CD14-positive monocyte (primary cell): Measurements from ENCODE around the gene MAPRE3. TPM values are rescaled to one million over a fixed set of nuclear protein-coding genes. Genes with fewer than 3 reads are reported as not detected.
A peak's percentile ranks its signal among the peaks of the same experiment; 100 is the strongest.

Experiments
- DNase-seq, 3 donors: peaks; one replicate each; pipeline ENCODE4 v3.0.0-alpha.2; 2011 to 2022
- H2AFZ ChIP-seq: 2 replicates; pipeline ENCODE4 v1.6.0; 2012; ENCODE audit warnings: mild to moderate bottlenecking, low read depth, low read length, inconsistent platforms; ENCODE audit not compliant: insufficient read depth, poor library complexity, severe bottlenecking
- H3K27ac ChIP-seq, 2 donors: 1 replicate in 1 of 2; 2 replicates in 1 of 2; pipeline ENCODE4 v1.5.1; 2012 to 2013; ENCODE audit warnings: low read length in 2 of 2, control low read depth in 1 of 2, inconsistent platforms in 1 of 2, low read depth in 1 of 2, mild to moderate bottlenecking in 1 of 2
- H3K27me3 ChIP-seq, 2 donors: one replicate each; pipeline versions ENCODE4 v1.6.0 to v1.6.1; 2011 to 2013; ENCODE audit warnings: low read length in 2 of 2; ENCODE audit not compliant: control insufficient read depth in 2 of 2, insufficient read depth in 2 of 2
- H3K36me3 ChIP-seq, 2 donors: replicated peaks in 1 of 2; 1 replicate in 1 of 2; 2 replicates in 1 of 2; pipeline versions ENCODE4 v1.5.1 to v1.6.1; 2012 to 2013; ENCODE audit warnings: low read length in 2 of 2, control low read depth in 1 of 2, inconsistent platforms in 1 of 2, mild to moderate bottlenecking in 1 of 2; ENCODE audit not compliant: insufficient read depth in 2 of 2, control insufficient read depth in 1 of 2
- H3K4me1 ChIP-seq, 2 donors: 1 replicate in 1 of 2; 2 replicates in 1 of 2; pipeline versions ENCODE4 v1.5.1 to v1.6.1; 2012 to 2013; ENCODE audit warnings: low read length in 2 of 2, control low read depth in 1 of 2, inconsistent platforms in 1 of 2, mild to moderate bottlenecking in 1 of 2, moderate library complexity in 1 of 2; ENCODE audit not compliant: insufficient read depth in 2 of 2, control insufficient read depth in 1 of 2
- H3K4me2 ChIP-seq: replicated peaks from 2 replicates; pipeline ENCODE3; 2012; ENCODE audit warnings: low read length, moderate library complexity, mild to moderate bottlenecking; ENCODE audit not compliant: poor library complexity, severe bottlenecking; ENCODE audit errors: extremely low read depth
- H3K4me3 ChIP-seq, 3 experiments: fragments of 200-600 bp in 1 of 3; sonication (generic) in 1 of 3; replicated peaks in 1 of 3; 1 replicate in 2 of 3; 2 replicates in 1 of 3; pipeline ENCODE4 v1.5.1; 2011 to 2013; ENCODE audit warnings: low read length in 3 of 3, mild to moderate bottlenecking in 3 of 3, control low read depth in 2 of 3, low read depth in 2 of 3, inconsistent platforms in 1 of 3, moderate library complexity in 1 of 3
- H3K79me2 ChIP-seq: 2 replicates; pipeline ENCODE4 v1.6.0; 2012; ENCODE audit warnings: mild to moderate bottlenecking, control low read depth, inconsistent platforms, low read length, moderate library complexity; ENCODE audit not compliant: insufficient read depth
- H3K9ac ChIP-seq: 2 replicates; pipeline ENCODE4 v1.6.0; 2017; ENCODE audit warnings: low read length, mild to moderate bottlenecking; ENCODE audit not compliant: insufficient read depth, poor library complexity, severe bottlenecking
- H3K9me3 ChIP-seq, 2 donors: replicated peaks in 1 of 2; 1 replicate in 1 of 2; 2 replicates in 1 of 2; pipeline versions ENCODE4 v1.5.1 to v1.6.1; 2012 to 2013; ENCODE audit warnings: low read length in 2 of 2, control low read depth in 1 of 2; ENCODE audit not compliant: control insufficient read depth in 1 of 2, insufficient read depth in 1 of 2
- H4K20me1 ChIP-seq: 2 replicates; pipeline ENCODE4 v1.6.0; 2012; ENCODE audit warnings: mild to moderate bottlenecking, low read length, control low read depth, moderate library complexity; ENCODE audit not compliant: insufficient read depth
- H3K27ac Mint-ChIP-seq, 7 donors: one replicate each; pipeline ENCODE4 v1.8.0; 2020; ENCODE audit warnings: mild to moderate bottlenecking in 7 of 7, mixed read lengths in 7 of 7, moderate library complexity in 6 of 7, inconsistent platforms in 2 of 7
- H3K27me3 Mint-ChIP-seq, 3 donors: one replicate each; pipeline ENCODE4 v1.8.0; 2021 to 2022; ENCODE audit warnings: low read depth in 3 of 3, mild to moderate bottlenecking in 3 of 3, mixed read lengths in 3 of 3, moderate library complexity in 3 of 3, inconsistent platforms in 1 of 3
- H3K36me3 Mint-ChIP-seq, 2 donors: one replicate each; pipeline ENCODE4 v1.8.0; 2020; ENCODE audit warnings: mixed read lengths in 2 of 2, inconsistent platforms in 1 of 2, mild to moderate bottlenecking in 1 of 2
- H3K4me1 Mint-ChIP-seq: one replicate; pipeline ENCODE4 v1.8.0; 2020; ENCODE audit warnings: mild to moderate bottlenecking, mixed read lengths
- H3K4me3 Mint-ChIP-seq, 2 donors: one replicate each; pipeline ENCODE4 v1.8.0; 2020; ENCODE audit warnings: mild to moderate bottlenecking in 2 of 2, mixed read lengths in 2 of 2, moderate library complexity in 1 of 2
- H3K9me3 Mint-ChIP-seq, 7 donors: one replicate each; pipeline ENCODE4 v1.8.0; 2020 to 2022; ENCODE audit warnings: mixed read lengths in 7 of 7, mild to moderate bottlenecking in 6 of 7, moderate library complexity in 6 of 7, inconsistent platforms in 2 of 7
- CTCF ChIP-seq: fragments of 200-600 bp; IDR thresholded peaks from one replicate; pipeline ENCODE4 v1.8.0; 2022; ENCODE audit warnings: antibody characterized with exemption, mild to moderate bottlenecking
- whole genome bisulfite sequencing: methylation state at CpG from one replicate; pipeline ENCODE4 v1.1.5; 2013; ENCODE audit warnings: missing lambda C conversion rate; ENCODE audit not compliant: insufficient coverage; 5-methylcytosine and 5-hydroxymethylcytosine counted together
- intact Hi-C, 2 donors: fragments of 100-400 bp; cut with micrococcal nuclease; formaldehyde crosslinking; loops; one replicate each; pipeline versions ENCODE4 v1.15.0 to v1.15.1; 2023
- polyA plus RNA-seq, 3 donors: library from polyadenylated mRNA; depleted of rRNA in 1 of 3; unstranded in 2 of 3; stranded (reverse) in 1 of 3; fragments of 300-500 nt in 2 of 3; fragments of >200 nt in 1 of 3; fragmentation: Illumina TruSeq in 2 of 3; gene quantifications; 1 replicate in 2 of 3; 2 replicates in 1 of 3; pipeline ENCODE4 v1.2.3, GENCODE V29; 2012 to 2021

MAPRE3 gene
- polyA plus RNA-seq, 3 donors: 2.4 to 14.4 (median 3.5) TPM

- H3K4me1 Mint-ChIP-seq: peaks cover 2% of the 10 kb centered on the region
- TF ChIP-seq CTCF: no peak
- H3K27me3 ChIP-seq: no peaks in the 10 kb centered on the region
- H3K9me3 ChIP-seq: no peaks in the 10 kb centered on the region
- no peak overlapping the region for H3K9ac ChIP-seq
- intact Hi-C loops: no loop called here
- H3K4me2 ChIP-seq: no peak overlapping the region
- H3K27ac Mint-ChIP-seq: peak overlapping the region in 1 of 7 donors; percentile 15
- H3K9me3 Mint-ChIP-seq: no peaks in the 10 kb centered on the region
- no peaks in the 10 kb centered on the region for H3K27me3 Mint-ChIP-seq
- peaks cover 74 to 84% of the 10 kb centered on the region in 2 donors for H3K36me3 ChIP-seq
- DNase-seq: no peak
- 92% methylated on average over 2 of the region's 7 CpGs for WGBS
- peaks cover 10% of the 10 kb centered on the region for H3K79me2 ChIP-seq
- peaks cover 8% of the 10 kb centered on the region for H4K20me1 ChIP-seq
- H3K36me3 Mint-ChIP-seq: peaks cover 76 to 82% of the 10 kb centered on the region in 2 donors
- H2AFZ ChIP-seq: no peak overlapping the region
- no peak overlapping the region for H3K27ac ChIP-seq
- no peak overlapping the region for H3K4me3 ChIP-seq
- H3K4me3 Mint-ChIP-seq: no peak overlapping the region
- H3K4me1 ChIP-seq: no peaks in the 10 kb centered on the region
These were observed 69.4 kb downstream of the MAPRE3 start for GRCh38 chr2:27039871-27040270.

- H3K9me3 Mint-ChIP-seq: no peaks in the 10 kb centered on the region
These were observed 69.8 kb downstream of the MAPRE3 start for GRCh38 chr2:27040282-27040681.

More at GRCh38 chr2:27040282-27040681, 69.8 kb downstream of the MAPRE3 start:
- no peak for TF ChIP-seq CTCF
- peaks cover 70 to 80% of the 10 kb centered on the region in 2 donors for H3K36me3 ChIP-seq
- no peaks in the 10 kb centered on the region for H3K4me1 Mint-ChIP-seq
- peaks cover 72 to 78% of the 10 kb centered on the region in 2 donors for H3K36me3 Mint-ChIP-seq
- H4K20me1 ChIP-seq: peaks cover 8% of the 10 kb centered on the region
- intact Hi-C loops: no loop called here
- no peaks in the 10 kb centered on the region for H3K27me3 ChIP-seq
- peak overlapping the region in 1 of 7 donors; percentile 15 for H3K27ac Mint-ChIP-seq
- 100% methylated on average over 5 of the region's 8 CpGs for WGBS
- no peak for DNase-seq
- no peak overlapping the region for H3K4me2 ChIP-seq
- H3K27me3 Mint-ChIP-seq: no peaks in the 10 kb centered on the region
- no peak overlapping the region for H3K9ac ChIP-seq
- H3K79me2 ChIP-seq: peaks cover 6% of the 10 kb centered on the region
- no peak overlapping the region for H2AFZ ChIP-seq
- no peak overlapping the region for H3K27ac ChIP-seq
- H3K4me3 ChIP-seq: no peak overlapping the region
- H3K4me1 ChIP-seq: no peaks in the 10 kb centered on the region
- H3K4me3 Mint-ChIP-seq: no peak overlapping the region
- no peaks in the 10 kb centered on the region for H3K9me3 ChIP-seq
